OCI-LY7 (cell line): ENCODE measurements around the gene PELI2. TPM values are rescaled to one million over a fixed set of nuclear protein-coding genes. Genes with fewer than 3 reads are reported as not detected.

Source experiments
- BruUV-seq: library from RNA; stranded (reverse); fragments of 400-500 nt; replicated peaks from 2 replicates; lab custom pipeline; 2021; lab: Mats Ljungman, UMichigan
- CTCF ChIA-PET: fragments of 300-600 bp; sonication (Branson Sonifier 250); formaldehyde crosslinking; loops from one replicate; lab custom pipeline; 2022; ENCODE audit warnings: antibody characterized with exemption; ENCODE audit not compliant: unreplicated experiment; lab: Charles Lee
- POLR2A ChIA-PET: fragments of 300-600 bp; sonication (Branson Sonifier 250); formaldehyde crosslinking; loops from one replicate; lab custom pipeline; 2022; ENCODE audit warnings: antibody characterized with exemption; lab: Charles Lee
- DNase-seq: peaks from one replicate; pipeline ENCODE4 v3.0.0-alpha.2; 2015; ENCODE audit warnings: low spot score
- H2AFZ ChIP-seq: fragments of 200-600 bp; sonication (generic), shearing (Covaris generic); 2 replicates; pipeline ENCODE4 v1.6.1; 2014; ENCODE audit warnings: mild to moderate bottlenecking, antibody characterized with exemption, low read length, moderate library complexity
- H3K27ac ChIP-seq: fragments of 200-600 bp; sonication (generic); 2 replicates; pipeline ENCODE4 v1.5.1; 2014; ENCODE audit warnings: mixed run types, low read depth, mild to moderate bottlenecking, moderate library complexity, low read length, inconsistent platforms; ENCODE audit not compliant: poor library complexity, severe bottlenecking
- H3K36me3 ChIP-seq: fragments of 200-600 bp; sonication (generic); 2 replicates; pipeline ENCODE4 v1.6.1; 2014; ENCODE audit warnings: mild to moderate bottlenecking, antibody characterized with exemption, low read length, moderate library complexity, mixed read lengths; ENCODE audit not compliant: insufficient read depth
- H3K4me1 ChIP-seq: fragments of 200-600 bp; sonication (generic); 2 replicates; pipeline ENCODE4 v1.5.1; 2014; ENCODE audit warnings: mild to moderate bottlenecking, low read length; ENCODE audit not compliant: insufficient read depth, poor library complexity, severe bottlenecking
- H3K4me2 ChIP-seq: fragments of 200-600 bp; sonication (generic); 2 replicates; pipeline ENCODE4 v1.6.1; 2014; ENCODE audit warnings: mild to moderate bottlenecking, low read length
- H3K4me3 ChIP-seq: fragments of 200-600 bp; sonication (generic); 2 replicates; pipeline ENCODE4 v1.5.1; 2014; ENCODE audit warnings: mild to moderate bottlenecking, low read depth, low read length; ENCODE audit not compliant: poor library complexity, severe bottlenecking
- H3K79me2 ChIP-seq: fragments of 200-600 bp; sonication (generic); 2 replicates; pipeline ENCODE4 v1.6.1; 2016; ENCODE audit warnings: low read depth, mild to moderate bottlenecking, low read length, moderate library complexity, mixed read lengths; ENCODE audit not compliant: insufficient read depth
- H3K9me2 ChIP-seq: fragments of 200-600 bp; sonication (generic); 2 replicates; pipeline ENCODE4 v1.6.1; 2016; ENCODE audit warnings: mild to moderate bottlenecking, low read length, mixed read lengths; ENCODE audit not compliant: insufficient read depth
- H3K9me3 ChIP-seq: fragments of 200-600 bp; sonication (generic); 2 replicates; pipeline ENCODE4 v1.6.1; 2014; ENCODE audit warnings: mild to moderate bottlenecking, mixed run types, low read length, mixed read lengths
- H4K20me1 ChIP-seq: fragments of 200-600 bp; sonication (generic); 2 replicates; pipeline ENCODE4 v1.6.1; 2014; ENCODE audit warnings: mild to moderate bottlenecking, antibody characterized with exemption, low read length, moderate library complexity, mixed read lengths; ENCODE audit not compliant: insufficient read depth
- EZH2phosphoT487 ChIP-seq: fragments of 200-600 bp; sonication (generic); IDR thresholded peaks from 2 replicates; pipeline ENCODE4 v1.6.1; 2018; ENCODE audit warnings: low read depth, borderline replicate concordance, mild to moderate bottlenecking, mixed run types, antibody characterized with exemption, low read length, moderate library complexity, mixed read lengths
- intact Hi-C: fragments of 100-400 bp; cut with micrococcal nuclease; formaldehyde crosslinking; loops from one replicate; pipeline ENCODE4 v1.10.0; 2022; ENCODE audit not compliant: unreplicated experiment
- total RNA-seq, 2 experiments: library from RNA; depleted of rRNA in 1 of 2; stranded (reverse); fragments of >200 nt in 1 of 2; shearing (Covaris generic) in 1 of 2; gene quantifications; 2 replicates each; pipeline ENCODE4 v1.2.3, GENCODE V29; 2014 to 2022
- TF ChIP-seq, protein P1 (sequence below): fragments of 200-600 bp; sonication (generic); conservative IDR thresholded peaks from 2 replicates; pipeline ENCODE4 v1.5.1; 2014; ENCODE audit warnings: mild to moderate bottlenecking, antibody characterized with exemption, low read length, moderate library complexity, mixed read lengths

PELI2 gene
- total RNA-seq, 2 experiments from 2014 or later: 2.8 to 3.8 TPM

DNA sequence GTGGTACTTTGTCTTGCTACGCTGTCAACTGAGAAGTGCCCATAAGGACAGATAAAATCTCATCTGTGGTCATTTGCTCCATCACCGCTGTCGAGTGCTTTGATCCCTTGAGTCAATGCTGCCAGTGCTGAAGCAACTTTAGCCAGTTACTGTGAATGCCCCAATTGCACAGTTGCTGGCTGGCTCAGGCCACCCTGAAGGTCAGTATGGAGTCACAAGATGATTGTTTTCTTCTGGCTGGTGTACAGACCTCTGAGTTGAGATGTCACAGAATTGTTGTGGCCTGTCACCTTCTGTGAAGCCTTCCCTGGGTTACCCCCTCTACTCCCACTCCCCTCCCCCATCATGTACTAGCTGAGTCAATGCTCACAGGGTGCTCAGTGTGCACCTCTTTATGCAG is 92.9 kb downstream of the PELI2 start:
- ChIA-PET CTCF (no interaction called here), POLR2A (no interaction called here)
- H4K20me1 ChIP-seq: no peaks in the 10 kb centered on the region

DNA sequence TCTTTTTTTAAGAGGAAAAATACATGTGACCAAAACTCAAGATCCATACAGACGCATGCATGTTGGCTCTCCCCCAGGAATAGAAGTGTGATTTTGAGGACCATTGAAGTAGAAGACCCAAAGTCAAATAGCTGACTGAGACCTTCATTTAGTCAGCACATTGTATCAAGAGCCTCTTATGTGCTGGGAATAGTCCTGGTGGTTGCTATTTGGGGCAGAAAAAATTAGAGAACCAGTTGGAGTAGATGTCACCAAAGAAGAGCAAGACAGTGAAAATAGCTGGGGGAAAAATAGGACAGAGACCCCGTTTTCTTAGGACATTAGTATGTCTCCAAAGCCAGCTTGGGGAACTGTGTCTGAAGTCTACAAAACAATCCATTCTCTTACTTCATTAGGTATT is 93.6 kb downstream of the PELI2 start:
- ChIA-PET CTCF (interaction anchor here (0.9 kb wide), 1 partner anchor 17 kb away, joined by 4 read pairs; no protein-coding TSS in a partner anchor), POLR2A (no interaction called here)
- H2AFZ ChIP-seq: no peak overlapping the region
- H3K4me3 ChIP-seq: no peak overlapping the region
- H3K27ac ChIP-seq: no peak overlapping the region
- intact Hi-C loops: no loop called here
- no peaks in the 10 kb centered on the region for H3K9me3 ChIP-seq
- no peaks in the 10 kb centered on the region for H3K79me2 ChIP-seq
- no peak for TF ChIP-seq EZH2phosphoT487
- TF ChIP-seq, protein P1, sequence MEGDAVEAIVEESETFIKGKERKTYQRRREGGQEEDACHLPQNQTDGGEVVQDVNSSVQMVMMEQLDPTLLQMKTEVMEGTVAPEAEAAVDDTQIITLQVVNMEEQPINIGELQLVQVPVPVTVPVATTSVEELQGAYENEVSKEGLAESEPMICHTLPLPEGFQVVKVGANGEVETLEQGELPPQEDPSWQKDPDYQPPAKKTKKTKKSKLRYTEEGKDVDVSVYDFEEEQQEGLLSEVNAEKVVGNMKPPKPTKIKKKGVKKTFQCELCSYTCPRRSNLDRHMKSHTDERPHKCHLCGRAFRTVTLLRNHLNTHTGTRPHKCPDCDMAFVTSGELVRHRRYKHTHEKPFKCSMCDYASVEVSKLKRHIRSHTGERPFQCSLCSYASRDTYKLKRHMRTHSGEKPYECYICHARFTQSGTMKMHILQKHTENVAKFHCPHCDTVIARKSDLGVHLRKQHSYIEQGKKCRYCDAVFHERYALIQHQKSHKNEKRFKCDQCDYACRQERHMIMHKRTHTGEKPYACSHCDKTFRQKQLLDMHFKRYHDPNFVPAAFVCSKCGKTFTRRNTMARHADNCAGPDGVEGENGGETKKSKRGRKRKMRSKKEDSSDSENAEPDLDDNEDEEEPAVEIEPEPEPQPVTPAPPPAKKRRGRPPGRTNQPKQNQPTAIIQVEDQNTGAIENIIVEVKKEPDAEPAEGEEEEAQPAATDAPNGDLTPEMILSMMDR: no peak
- peaks cover 1% of the 10 kb centered on the region for H3K4me1 ChIP-seq
- no peaks in the 10 kb centered on the region for H4K20me1 ChIP-seq
- no peak for DNase-seq
- H3K9me2 ChIP-seq: no peaks in the 10 kb centered on the region
- no peaks in the 10 kb centered on the region for H3K36me3 ChIP-seq
- BruUV-seq: no TSS peak
- no peak overlapping the region for H3K4me2 ChIP-seq

More for the DNA sequence above, 92.9 kb downstream of the PELI2 start:
- H3K4me3 ChIP-seq: no peak overlapping the region
- BruUV-seq: no TSS peak
- H3K4me1 ChIP-seq: no peaks in the 10 kb centered on the region
- H3K9me2 ChIP-seq: no peaks in the 10 kb centered on the region
- no peak for DNase-seq
- no peaks in the 10 kb centered on the region for H3K36me3 ChIP-seq
- no peak for TF ChIP-seq EZH2phosphoT487
- TF ChIP-seq, protein P1: no peak
- no peak overlapping the region for H2AFZ ChIP-seq
- no peaks in the 10 kb centered on the region for H3K9me3 ChIP-seq
- H3K79me2 ChIP-seq: no peaks in the 10 kb centered on the region
- intact Hi-C loops: no loop called here
- H3K27ac ChIP-seq: no peak overlapping the region
- H3K4me2 ChIP-seq: no peak overlapping the region

DNA sequence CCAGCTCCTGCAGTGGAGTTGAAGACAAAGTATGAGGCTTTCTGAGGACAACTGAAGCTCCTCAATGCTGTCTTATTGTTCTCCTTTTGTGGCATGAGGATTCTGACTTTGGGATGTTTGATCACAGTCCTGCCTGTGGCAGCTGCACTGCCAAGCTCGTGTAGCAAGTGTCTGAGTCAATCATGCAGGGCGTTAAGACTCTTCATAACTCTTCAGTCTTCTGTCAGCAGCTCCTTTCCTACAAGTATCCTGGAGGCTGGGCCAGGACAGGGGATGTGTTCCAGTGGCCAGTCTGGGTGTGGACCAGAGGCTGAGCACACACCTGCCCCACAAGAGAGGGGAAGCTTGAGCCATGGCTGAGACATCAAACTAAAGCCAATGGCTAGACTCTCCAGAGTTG is 94.3 kb downstream of the PELI2 start:
- no TSS peak for BruUV-seq
- no peak overlapping the region for H3K4me2 ChIP-seq
- no peak overlapping the region for H2AFZ ChIP-seq
- intact Hi-C loops: no loop called here
- H3K4me1 ChIP-seq: peaks cover 4% of the 10 kb centered on the region
- CTCF ChIA-PET: interaction anchor here (0.9 kb wide), 1 partner anchor 18 kb away, joined by 4 read pairs; no protein-coding TSS in a partner anchor
- POLR2A ChIA-PET: no interaction called here
- no peaks in the 10 kb centered on the region for H3K36me3 ChIP-seq
- no peaks in the 10 kb centered on the region for H3K9me3 ChIP-seq
- no peaks in the 10 kb centered on the region for H3K9me2 ChIP-seq
- no peak overlapping the region for H3K27ac ChIP-seq
- no peak for DNase-seq
- no peak overlapping the region for H3K4me3 ChIP-seq
- no peak for TF ChIP-seq EZH2phosphoT487
- TF ChIP-seq, protein P1: no peak
- no peaks in the 10 kb centered on the region for H3K79me2 ChIP-seq
- H4K20me1 ChIP-seq: no peaks in the 10 kb centered on the region
